GM21515 (cell line): ENCODE measurements around the gene PRR3.

Experiments used
- ATAC-seq: cut with Tn5 transposase; IDR thresholded peaks from one replicate; pipeline ENCODE4 v1.9.1; 2021; ENCODE audit not compliant: unreplicated experiment

The PRR3 gene

DNA sequence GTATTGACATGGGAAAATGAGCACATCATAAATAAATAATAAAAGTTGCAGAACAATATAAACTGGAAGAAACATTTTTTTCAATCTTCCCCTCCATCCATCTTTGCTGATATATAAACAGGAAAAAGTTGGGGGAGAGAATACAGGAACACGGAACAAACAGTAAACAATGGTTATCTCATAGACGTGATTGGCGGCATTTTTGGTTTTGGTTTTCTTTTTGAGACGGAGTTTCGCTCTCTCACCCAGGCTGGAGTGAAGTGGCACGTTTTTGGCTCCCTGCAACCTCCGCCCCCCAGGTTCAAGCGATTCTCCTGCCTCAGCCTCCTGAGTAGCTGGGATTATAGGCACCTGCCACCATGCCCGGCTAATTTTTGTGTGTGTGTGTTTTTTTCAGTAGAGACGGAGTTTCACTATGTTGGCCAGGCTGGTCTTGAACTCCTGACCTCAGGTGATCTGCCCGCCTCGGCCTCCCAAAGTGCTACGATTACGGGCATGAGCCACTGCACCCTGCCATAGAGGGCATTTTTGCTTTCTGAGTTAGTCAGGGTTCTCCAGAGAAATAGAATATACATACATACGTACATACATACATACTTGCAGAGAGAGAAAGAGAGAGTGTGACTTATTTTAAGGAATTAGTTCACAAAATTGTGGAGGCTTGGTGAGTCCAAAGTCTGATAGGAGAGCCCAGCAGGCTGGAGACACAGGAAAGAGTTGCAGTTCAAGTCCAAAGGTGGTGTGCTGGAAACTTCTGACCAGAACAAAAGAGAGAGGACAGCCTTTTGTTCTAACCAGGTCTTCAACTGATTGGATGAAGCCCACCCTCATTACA lies 23.4 kb upstream of the PRR3 start:
- ATAC-seq = no peak

DNA sequence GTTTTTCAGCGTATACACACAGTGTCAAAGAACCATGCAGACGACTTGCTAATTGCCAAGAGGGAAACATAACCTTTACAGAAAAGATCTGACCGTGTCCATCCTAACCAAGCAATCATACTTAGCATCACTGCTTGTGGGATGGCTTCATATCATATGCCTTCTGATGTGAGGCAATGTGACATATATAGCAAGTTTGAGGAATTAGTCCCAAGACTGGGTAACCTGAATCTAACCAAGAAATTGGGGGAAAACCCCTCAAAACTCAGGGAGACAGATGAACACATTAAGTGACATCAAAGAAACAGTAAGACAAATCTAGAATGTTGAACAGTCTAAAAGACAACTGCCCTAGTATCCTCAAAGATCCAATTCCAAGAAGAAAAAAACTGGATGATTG lies 19.2 kb upstream of the PRR3 start:
- ATAC-seq = no peak

DNA sequence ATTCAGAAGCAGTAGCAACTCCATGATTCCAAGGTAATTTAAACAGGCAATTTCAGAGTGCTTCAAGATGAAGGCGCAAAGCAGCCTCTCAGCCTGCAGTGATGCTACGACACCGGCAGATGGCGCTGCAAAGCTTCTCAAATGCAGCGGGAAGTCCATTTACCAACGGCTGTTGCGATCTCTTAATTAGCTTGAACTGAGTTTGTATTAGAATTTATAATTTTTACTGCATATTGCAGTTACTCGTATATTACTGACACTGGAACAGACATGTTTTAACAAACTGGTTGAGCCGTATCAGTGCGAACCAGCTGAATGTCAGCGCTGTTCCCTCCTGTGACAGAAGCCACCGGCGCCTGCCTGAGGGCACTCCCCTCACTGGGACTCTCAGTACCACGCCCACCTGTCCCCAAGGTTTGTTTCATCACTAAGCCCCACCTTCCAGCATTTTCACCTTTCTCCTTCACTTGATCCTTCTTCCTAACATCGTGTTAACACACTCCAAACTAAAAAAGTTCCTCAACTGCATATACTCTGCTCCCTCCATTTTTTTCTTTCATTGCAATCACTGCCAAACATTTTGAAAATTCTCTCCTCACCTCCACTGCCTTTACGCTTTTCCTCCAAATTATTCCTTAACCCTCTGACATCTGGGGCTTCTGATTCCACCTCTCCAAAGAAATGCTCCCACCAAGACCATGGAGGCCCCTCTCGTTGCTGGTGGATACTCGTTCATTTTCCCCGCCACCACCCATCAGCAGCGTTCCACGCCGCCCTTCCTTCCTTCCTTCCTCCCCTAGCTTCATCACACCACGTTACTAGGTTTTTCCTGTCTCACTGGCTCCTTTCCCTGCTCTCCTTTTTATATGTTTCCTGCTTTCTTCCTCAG lies 15.3 kb upstream of the PRR3 start:
- ATAC-seq = peak; percentile 60

DNA sequence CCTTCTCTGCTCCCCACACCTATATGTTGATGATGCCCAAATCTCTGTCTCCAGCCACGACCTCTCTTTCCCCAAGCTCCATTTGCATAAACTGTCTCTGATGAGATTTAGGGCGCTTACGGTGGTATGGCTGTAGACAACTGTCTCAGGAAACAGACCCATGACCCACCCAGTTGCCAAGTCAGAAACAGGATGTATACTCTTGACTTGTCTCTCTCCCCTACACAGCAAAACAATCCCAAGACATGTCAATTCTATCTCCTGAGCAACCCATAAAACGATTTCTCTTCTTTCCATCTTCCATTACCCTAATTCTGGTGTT lies 14.7 kb upstream of the PRR3 start:
- ATAC-seq = no peak

DNA sequence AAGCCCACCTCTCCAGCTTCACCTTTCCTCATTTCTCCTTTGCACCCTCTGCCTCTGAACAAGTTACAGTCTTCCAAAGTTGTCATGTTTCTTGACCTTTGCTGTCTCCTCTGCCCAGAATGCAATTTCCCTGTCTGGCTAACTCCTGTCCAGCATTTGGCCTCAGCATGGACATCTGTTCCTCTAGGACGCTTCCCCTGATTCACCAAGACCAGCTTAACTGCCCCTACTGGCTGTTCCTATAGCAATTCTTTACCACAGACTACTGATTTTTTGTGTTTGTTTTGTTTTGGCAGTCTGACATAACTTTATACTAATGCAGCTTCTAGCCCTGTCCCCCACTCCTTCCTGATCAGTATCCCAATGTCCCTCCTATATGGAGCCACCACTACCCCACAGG lies 14.2 kb upstream of the PRR3 start:
- ATAC-seq = no peak

DNA sequence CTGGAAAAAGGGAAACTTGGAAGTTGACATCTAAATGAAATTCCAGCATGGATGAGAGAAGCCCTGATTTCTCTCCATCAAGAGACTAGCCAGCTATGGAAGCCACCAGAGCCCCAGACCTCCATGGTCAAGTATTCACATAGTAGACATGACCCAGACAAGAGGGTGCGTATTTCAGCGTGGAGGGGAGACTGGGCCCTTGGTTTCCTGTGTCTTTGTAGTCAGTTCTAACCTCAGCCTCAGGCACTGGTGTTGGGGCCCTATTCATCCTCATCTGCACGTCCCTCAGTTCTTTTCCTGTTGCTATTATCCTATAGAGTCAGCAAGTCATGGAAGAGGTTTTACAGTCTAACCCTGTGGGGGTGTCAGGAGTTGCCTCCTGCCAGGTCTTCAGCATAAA lies 13.3 kb upstream of the PRR3 start:
- no peak for ATAC-seq

DNA sequence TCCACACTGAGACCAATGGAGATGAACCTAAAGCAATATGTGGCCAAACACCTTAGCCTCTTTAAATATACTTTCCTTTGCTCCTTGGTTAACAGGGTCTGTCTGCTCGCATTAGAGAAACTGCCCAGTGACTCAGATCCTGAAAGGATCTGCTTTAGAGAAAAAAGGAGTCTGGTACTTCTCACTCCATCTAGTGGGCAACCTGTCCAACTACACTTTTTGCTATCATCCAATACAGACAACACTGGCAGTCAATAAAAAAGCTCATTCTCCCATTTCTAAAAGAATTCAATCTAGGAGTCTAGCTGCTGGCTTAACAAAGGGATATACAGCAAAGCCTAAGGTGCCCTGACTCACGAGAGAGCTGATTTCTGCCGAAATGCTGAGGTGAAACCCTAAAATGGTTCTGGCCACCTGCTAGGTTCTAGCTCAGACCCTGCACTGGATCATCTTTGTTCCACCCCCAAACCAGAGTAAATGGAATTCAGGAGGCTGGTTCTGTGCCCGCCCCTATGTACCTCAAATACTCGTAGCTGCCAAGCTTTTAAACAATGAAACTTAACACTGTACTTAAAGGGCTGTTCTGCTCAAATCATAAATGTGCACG lies 12.3 kb upstream of the PRR3 start:
- ATAC-seq = no peak

DNA sequence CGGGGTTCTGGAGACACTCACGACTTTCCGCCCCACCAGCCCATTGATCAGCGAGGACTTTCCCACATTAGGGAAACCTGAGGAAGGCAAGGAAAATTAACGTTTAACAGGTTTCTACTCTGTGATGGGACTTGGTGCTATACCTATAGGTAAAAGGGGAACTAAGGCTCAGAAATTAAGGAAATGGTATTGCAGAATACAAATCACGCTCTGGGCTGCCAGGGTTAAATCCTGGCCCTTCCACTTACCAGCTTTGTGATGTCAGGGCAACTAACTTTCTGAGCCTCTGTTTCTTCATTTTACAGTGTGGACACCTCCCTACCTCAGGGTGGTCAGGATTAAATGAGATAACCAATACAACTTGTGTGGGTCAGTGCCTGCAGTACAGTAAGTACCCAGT lies 9.6 kb upstream of the PRR3 start:
- ATAC-seq = no peak

DNA sequence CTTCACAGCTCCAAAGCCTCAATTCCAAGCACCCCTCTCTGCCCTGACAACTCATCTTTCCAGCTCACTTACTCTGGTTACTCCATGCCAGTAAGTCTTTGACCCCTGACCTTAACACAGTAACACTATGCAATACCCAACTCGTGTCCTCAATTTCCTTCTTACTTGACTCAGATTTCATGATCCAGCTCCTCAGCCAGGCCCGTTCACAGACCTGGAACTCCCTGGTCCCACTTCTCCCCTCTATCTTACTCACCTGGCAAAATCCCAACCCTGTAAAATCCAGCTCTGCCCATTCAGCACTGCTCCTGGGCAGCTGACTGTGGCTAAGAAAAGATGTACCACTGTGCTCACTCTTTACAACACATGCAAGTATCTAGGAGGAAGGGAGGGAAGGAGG lies 8.7 kb upstream of the PRR3 start:
- ATAC-seq = no peak

DNA sequence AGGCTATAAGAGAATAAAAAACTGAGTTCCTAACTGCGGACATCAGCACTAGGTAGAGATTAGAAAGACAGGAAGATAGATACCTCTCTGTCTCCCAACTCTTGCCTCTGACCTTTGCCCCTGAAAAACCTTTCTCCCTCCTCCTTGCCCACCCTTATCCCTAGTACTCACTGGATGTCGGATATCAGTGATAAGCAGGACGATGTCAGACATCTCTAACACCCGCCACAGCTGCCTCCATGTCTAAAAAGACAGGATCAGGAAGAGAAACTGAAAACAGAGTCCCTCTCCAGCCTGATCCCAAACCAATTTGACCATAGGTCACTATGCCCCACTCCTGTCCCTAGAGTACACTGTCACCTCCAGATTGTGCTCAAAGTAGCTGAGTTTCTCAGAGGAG lies 2.7 kb upstream of the PRR3 start:
- ATAC-seq = no peak

DNA sequence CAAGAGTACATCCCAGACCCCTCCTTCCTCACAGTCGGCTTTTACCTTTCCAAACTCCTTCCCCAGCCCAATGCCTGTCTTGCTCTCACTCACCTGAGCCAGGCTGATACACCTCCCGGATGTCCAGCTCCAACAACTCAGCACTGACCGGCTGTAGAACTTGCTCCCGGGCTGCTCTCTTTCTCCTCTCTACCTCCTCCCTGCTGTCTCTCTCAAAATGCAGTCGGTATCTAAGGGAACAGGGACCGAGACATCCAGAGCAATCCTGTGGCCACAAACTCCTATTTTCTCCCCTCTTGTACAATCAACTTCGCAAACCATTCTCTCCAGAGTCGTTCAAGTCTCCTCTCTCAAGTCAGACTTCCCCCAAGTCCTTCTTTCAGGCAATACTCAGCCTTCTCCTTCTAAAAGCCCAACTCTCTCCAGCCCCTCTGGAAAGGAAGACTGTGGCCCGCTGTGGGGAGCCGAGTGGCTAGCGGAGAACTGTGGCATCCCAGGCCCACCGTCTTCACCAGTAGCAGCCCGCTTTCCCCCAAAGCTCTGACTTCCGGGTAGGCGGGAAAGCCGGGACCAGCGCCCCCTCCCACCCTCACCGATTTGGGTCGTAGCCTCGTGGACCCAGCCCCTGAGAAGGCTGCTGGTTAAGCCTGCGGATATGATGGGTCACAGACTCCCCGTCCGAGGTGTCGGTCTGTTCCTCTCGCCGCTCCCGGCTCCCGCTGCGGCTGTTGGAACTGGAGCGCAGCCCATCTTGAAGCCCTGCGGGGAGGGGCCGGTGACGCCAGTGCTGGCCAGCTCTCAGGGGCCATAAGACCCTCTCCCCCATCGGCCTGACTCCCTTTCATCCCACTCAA lies 1.9 kb upstream of the PRR3 start:
- ATAC-seq = no peak

DNA sequence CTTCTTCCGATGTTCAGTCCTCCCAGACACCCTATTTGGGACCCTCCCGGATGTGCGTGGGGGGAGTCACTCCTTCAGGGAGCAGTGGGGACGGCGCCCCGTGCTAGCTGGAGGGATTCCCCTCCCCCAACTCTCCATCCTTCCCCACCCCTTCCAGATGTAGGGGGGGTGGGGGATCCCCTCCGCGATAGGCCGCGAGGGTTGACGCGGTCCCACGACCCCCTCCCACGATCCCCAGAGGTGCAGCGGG lies 1.4 kb upstream of the PRR3 start:
- peak; percentile 2 for ATAC-seq

DNA sequence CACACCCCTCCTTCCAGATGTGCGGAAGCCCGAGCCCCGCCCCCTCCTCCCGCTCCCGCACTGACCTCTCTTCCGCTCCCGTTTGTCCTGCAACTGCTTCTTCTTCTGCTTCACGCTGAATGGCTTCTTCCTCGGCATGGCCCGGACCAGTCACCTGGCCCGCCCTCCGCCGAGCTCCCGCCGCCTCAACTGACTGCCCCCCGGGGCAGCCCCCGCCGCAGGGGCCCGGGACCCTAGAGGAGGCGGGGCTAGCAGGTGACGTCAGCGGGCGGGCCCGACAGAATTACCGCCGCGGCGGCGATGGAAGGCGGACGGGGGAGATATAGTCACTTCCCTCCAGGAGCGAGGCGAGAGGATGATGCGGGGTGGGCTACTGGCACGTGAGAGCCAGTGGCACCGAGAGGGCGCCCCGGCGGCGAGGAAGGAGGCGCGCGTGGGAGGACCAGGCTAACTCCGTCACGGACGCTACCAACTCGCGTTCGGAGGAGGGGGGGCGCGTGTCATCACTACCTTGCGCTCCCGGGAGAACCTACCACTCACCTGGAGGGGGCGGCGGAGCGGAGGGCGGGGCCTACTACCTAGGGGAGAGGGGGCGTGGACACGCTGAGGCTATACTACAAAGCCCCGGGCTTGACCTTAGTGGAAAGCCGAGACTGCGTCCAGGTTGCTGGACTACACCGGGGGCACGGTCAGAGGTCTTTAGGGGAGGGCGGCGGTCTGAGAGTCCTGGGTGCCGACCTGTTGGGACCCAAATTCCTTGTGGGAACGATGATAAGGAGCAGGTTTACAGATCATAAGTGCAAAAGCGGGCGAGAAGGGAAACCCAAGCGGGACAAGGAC lies 809 bp upstream of the PRR3 start, which contains the start of gene GNL1:
GNL1 (minus strand) TSS at position 424 of the 840 bp plus-strand sequence; CDS start at position 138, 286 bp downstream.
- ATAC-seq = peak; percentile 77

DNA sequence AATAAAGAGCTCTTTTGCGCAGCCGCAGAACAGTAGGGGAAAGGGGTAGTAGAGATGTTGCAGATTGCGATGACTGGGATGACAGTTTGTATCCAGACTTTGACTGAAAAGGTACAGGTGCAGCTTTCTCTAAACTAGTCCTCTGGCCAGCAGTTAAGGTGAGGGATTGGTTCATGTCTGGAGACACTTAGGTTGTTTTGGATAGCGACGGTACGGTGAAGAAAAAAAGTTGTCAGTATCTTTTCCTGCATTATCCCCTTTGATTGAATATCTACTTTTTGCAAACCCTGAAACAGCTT lies 537 bp downstream of the PRR3 start:
- ATAC-seq = no peak

DNA sequence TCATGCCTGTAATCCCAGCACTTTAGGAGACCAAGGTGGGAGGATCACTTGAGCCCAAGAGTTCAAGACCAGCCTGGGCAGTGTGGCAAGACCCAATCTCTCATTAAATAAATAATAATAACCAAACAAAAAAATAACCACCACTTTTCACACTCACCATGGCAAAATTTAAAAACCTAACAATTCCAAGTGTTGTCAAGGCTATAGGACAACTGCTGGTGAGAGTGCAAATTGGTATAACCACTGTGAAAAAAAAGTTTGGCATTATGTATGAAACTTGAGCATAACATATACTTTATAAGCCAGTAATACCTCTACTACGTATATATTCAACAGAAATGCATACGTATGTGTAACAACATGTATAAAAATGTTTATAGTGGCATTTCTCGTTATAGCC lies 3.8 kb downstream of the PRR3 start:
- no peak for ATAC-seq

DNA sequence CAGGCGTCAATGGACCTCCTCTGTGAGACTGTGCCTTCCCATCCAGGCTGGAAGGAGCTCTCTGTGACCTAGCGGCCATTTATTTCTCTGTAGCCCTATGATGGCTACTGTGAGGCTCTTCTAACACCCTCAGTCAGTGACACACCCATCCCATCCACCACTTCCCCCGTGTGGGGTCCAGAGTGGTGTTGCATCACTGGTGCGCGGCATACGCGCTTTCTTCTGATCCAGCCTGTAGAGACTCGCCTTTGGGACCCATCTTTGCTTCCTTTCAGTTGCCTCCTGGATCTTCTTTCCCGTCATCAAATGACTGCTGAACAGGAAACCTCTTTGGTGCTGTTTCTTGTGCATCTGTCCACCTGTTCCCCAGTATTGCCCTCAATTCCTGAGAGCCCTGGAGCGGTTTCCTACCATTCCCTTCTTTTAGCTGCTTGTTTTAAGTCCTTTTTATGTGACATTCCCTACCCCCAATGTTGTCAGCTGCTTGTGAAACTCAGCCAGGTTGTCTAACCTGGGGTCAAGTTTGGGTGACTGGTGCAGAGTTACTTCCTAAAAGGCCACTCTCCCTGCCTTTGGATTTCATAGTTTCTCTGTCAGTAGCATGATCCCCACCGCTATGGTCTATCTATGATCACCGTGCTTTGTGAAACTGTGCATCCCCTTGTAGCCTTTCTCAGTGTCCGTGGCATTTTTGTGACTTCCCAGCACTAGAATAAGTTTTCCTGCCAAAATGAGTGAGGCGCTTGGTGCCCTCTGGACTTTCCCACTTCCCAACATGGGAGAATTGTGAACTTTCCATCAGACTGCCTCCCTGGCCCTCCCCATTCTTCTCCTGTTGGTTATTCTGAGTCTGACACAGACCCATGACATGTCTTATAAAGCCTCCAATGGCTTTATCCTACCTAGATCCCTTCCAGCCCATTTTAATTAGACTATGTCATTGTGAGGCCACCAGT lies 5.7 kb downstream of the PRR3 start:
- ATAC-seq = no peak

DNA sequence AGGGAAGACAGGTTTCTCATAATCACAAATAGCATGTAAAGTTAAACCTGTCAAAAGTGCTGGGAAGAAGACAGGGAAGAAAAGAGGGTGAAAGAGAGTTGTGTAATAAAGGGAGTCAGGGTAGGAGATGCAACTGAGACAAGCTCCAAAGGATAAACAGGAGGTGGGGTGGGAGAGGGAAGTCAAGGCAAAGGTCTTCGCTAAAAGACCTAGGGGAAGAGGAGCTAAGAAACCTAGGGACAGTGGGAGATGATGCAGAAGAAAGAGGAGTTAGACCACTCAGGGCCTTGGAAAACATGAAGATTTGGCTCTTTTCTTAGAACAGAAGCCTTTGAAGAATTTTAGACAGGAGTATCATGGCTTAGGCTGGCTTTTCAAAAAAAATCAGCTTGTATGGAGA lies 7.0 kb downstream of the PRR3 start:
- no peak for ATAC-seq

DNA sequence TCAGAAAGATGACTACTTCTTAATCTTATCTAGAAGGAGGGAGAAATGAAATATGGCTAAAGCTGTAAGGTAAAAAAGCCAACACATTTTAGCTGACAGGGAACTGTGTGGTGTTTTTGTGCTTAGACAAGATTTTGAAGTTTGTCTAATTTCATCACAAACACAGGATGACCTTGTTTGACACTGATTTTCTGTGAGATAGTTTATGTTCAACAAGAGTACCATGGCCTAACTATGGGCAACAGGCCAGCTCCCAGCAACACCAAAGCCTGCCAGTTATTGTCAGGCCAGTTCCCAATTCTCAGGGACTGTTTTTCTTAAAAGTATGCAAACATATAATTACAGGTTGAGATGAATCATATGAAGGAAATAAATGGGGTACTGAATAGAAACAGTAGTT lies 8.7 kb downstream of the PRR3 start:
- no peak for ATAC-seq

DNA sequence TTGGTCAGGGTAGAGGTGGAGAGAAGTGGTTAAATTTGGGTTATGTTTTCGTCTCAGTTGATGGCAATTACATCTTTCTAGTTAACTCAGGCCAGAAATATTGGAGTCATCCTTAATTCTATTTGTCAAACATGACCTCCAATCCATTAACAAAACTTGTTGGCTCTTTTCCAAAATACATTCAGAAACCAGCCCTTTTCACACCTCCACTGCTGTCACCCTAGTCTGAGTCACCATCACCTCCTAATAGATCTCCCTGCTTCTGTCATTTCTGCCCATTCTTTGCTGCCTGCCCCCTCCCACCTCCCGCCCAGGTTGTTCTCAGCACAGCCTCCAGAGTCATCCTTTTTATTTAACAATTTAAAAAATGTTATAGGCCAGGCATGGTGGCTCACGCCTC lies 11.2 kb downstream of the PRR3 start:
- no peak for ATAC-seq
